B cell (primary cell): ENCODE measurements around the gene CD93.

Experiments used
- EZH2 ChIP-seq: IDR thresholded peaks from 2 replicates; pipeline ENCODE4 v1.6.1; 2012; ENCODE audit warnings: borderline replicate concordance, low read depth, mild to moderate bottlenecking, moderate library complexity, low read length; ENCODE audit not compliant: insufficient read depth, poor library complexity, severe bottlenecking
- TF ChIP-seq, protein P1 (sequence below): fragments of 200-600 bp; IDR thresholded peaks from one replicate; pipeline ENCODE4 v1.8.0; 2022; ENCODE audit warnings: antibody characterized with exemption, mild to moderate bottlenecking

- TF ChIP-seq, protein P1, sequence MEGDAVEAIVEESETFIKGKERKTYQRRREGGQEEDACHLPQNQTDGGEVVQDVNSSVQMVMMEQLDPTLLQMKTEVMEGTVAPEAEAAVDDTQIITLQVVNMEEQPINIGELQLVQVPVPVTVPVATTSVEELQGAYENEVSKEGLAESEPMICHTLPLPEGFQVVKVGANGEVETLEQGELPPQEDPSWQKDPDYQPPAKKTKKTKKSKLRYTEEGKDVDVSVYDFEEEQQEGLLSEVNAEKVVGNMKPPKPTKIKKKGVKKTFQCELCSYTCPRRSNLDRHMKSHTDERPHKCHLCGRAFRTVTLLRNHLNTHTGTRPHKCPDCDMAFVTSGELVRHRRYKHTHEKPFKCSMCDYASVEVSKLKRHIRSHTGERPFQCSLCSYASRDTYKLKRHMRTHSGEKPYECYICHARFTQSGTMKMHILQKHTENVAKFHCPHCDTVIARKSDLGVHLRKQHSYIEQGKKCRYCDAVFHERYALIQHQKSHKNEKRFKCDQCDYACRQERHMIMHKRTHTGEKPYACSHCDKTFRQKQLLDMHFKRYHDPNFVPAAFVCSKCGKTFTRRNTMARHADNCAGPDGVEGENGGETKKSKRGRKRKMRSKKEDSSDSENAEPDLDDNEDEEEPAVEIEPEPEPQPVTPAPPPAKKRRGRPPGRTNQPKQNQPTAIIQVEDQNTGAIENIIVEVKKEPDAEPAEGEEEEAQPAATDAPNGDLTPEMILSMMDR: no peak
- no peak for TF ChIP-seq EZH2
Measured at GRCh38 chr20:23129891-23130621, 43.9 kb upstream of the CD93 start.
